SK-N-SH (cell line): Measurements from ENCODE around the gene ITGB8. TPM values are rescaled to one million over a fixed set of nuclear protein-coding genes. Genes with fewer than 3 reads are reported as not detected.

Experiments
- CTCF ChIA-PET: fragments of 300-600, 350-600 bp; formaldehyde crosslinking; extraction: SDS; loops from one replicate; lab custom pipeline; 2021; lab: Yijun Ruan, JAX
- POLR2A ChIA-PET: fragments of 350-600 bp; sonication (Branson Sonifier 250); formaldehyde crosslinking; extraction: SDS; loops from one replicate; lab custom pipeline; 2020; ENCODE audit warnings: antibody characterized with exemption, inconsistent platforms; lab: Yijun Ruan, JAX
- DNase-seq: peaks from one replicate; pipeline ENCODE4 v3.0.0; 2012
- H2AFZ ChIP-seq: fragments of 200-600 bp; sonication (generic); 2 replicates; pipeline ENCODE4 v1.8.1; 2016; ENCODE audit warnings: antibody characterized with exemption, mild to moderate bottlenecking, low read depth
- H3F3A ChIP-seq: fragments of 200-600 bp; sonication (generic); replicated peaks from 2 replicates; pipeline ENCODE3; 2016; ENCODE audit warnings: antibody characterized with exemption, mild to moderate bottlenecking; ENCODE audit not compliant: insufficient read depth
- H3K27ac ChIP-seq, 2 experiments: fragments of 200-500 bp in 1 of 2; fragments of 200-600 bp in 1 of 2; sonication (Bioruptor generic) in 1 of 2; sonication (generic), shearing (Covaris generic) in 1 of 2; 2 replicates each; pipeline versions ENCODE4 v1.5.1 to v1.6.1; 2014 to 2016; ENCODE audit warnings: low read depth in 2 of 2, inconsistent platforms in 1 of 2, low read length in 1 of 2, mild to moderate bottlenecking in 1 of 2, mixed read lengths in 1 of 2
- H3K27me3 ChIP-seq: fragments of 200-600 bp; sonication (generic), shearing (Covaris generic); 2 replicates; pipeline ENCODE4 v1.6.1; 2016; ENCODE audit warnings: mixed run types; ENCODE audit not compliant: insufficient read depth
- H3K36me3 ChIP-seq, 2 experiments: fragments of 200-500 bp in 1 of 2; fragments of 200-600 bp in 1 of 2; sonication (Bioruptor generic) in 1 of 2; sonication (generic) in 1 of 2; replicated peaks in 1 of 2; 2 replicates each; pipeline versions ENCODE3 to v1.5.1; 2014 to 2016; ENCODE audit warnings: low read length in 1 of 2, mild to moderate bottlenecking in 1 of 2; ENCODE audit not compliant: insufficient read depth in 2 of 2, control insufficient read depth in 1 of 2
- H3K4me1 ChIP-seq, 2 experiments: fragments of 200-500 bp in 1 of 2; fragments of 200-600 bp in 1 of 2; sonication (Bioruptor generic) in 1 of 2; sonication (generic), shearing (Covaris generic) in 1 of 2; 2 replicates each; pipeline versions ENCODE4 v1.5.1 to v1.6.1; 2014 to 2016; ENCODE audit warnings: low read depth in 1 of 2, low read length in 1 of 2, mixed run types in 1 of 2; ENCODE audit not compliant: insufficient read depth in 2 of 2, control insufficient read depth in 1 of 2
- H3K4me2 ChIP-seq: fragments of 200-600 bp; sonication (generic), shearing (Covaris generic); 2 replicates; pipeline ENCODE4 v1.6.1; 2017; ENCODE audit warnings: mixed run types
- H3K4me3 ChIP-seq, 2 experiments: fragments of 200-500 bp in 1 of 2; fragments of 200-600 bp in 1 of 2; sonication (Bioruptor generic) in 1 of 2; sonication (generic), shearing (Covaris generic) in 1 of 2; 2 replicates each; pipeline versions ENCODE4 v1.5.1 to v1.8.1; 2014 to 2016; ENCODE audit warnings: low read depth in 2 of 2, inconsistent platforms in 1 of 2, low read length in 1 of 2, mild to moderate bottlenecking in 1 of 2, mixed read lengths in 1 of 2, moderate library complexity in 1 of 2
- H3K79me2 ChIP-seq: fragments of 200-600 bp; sonication (generic); 2 replicates; pipeline ENCODE4 v1.8.1; 2017; ENCODE audit warnings: mild to moderate bottlenecking; ENCODE audit not compliant: insufficient read depth
- H3K9ac ChIP-seq: fragments of 200-600 bp; sonication (generic); 2 replicates; pipeline ENCODE4 v1.6.1; 2017; ENCODE audit warnings: mixed run types
- H3K9me2 ChIP-seq: fragments of 200-600 bp; sonication (generic); 2 replicates; pipeline ENCODE4 v1.6.1; 2017; ENCODE audit warnings: mixed run types
- H3K9me3 ChIP-seq: fragments of 200-600 bp; sonication (generic); 2 replicates; pipeline ENCODE4 v1.6.1; 2017; ENCODE audit warnings: mixed run types, mild to moderate bottlenecking, moderate library complexity
- H4K20me1 ChIP-seq: fragments of 200-600 bp; sonication (generic); 2 replicates; pipeline ENCODE4 v1.6.1; 2017; ENCODE audit warnings: mild to moderate bottlenecking, mixed run types; ENCODE audit not compliant: insufficient read depth
- CHD2 ChIP-seq: fragments of 150-350 bp; IDR thresholded peaks from 2 replicates; pipeline ENCODE4 v1.6.1; 2018; ENCODE audit warnings: low read length; ENCODE audit not compliant: partially characterized antibody
- CTCF ChIP-seq: fragments of 200-600 bp; sonication (generic); IDR thresholded peaks from 2 replicates; pipeline ENCODE4 v1.6.1; 2017; ENCODE audit warnings: antibody characterized with exemption, mild to moderate bottlenecking, moderate library complexity
- ELF1 ChIP-seq: IDR thresholded peaks from 2 replicates; pipeline ENCODE4 v1.4.0; 2012
- FOSL2 ChIP-seq: IDR thresholded peaks from 2 replicates; pipeline ENCODE4 v1.4.0; 2012; ENCODE audit warnings: low read depth, mild to moderate bottlenecking, moderate library complexity, borderline replicate concordance
- FOXJ3 ChIP-seq: sonication (generic); formaldehyde crosslinking; IDR thresholded peaks from 2 replicates; pipeline ENCODE4 v1.5.1; 2020; ENCODE audit warnings: mild to moderate bottlenecking, missing genetic modification reagents
- FOXM1 ChIP-seq: IDR thresholded peaks from 2 replicates; pipeline ENCODE4 v1.4.0; 2012; ENCODE audit warnings: low read depth, mild to moderate bottlenecking
- GABPA ChIP-seq: IDR thresholded peaks from 2 replicates; pipeline ENCODE4 v1.4.0; 2012; ENCODE audit warnings: low read depth, mild to moderate bottlenecking
- MEF2A ChIP-seq: IDR thresholded peaks from 2 replicates; pipeline ENCODE4 v1.4.0; 2012; ENCODE audit warnings: low read depth, borderline replicate concordance
- RAD21 ChIP-seq: IDR thresholded peaks from 2 replicates; pipeline ENCODE4 v1.6.1; 2012; ENCODE audit warnings: mild to moderate bottlenecking, low read length
- REST ChIP-seq: IDR thresholded peaks from 2 replicates; pipeline ENCODE4 v1.6.1; 2012; ENCODE audit warnings: mild to moderate bottlenecking, low read depth, low read length, moderate library complexity
- RFX5 ChIP-seq: IDR thresholded peaks from 2 replicates; pipeline ENCODE4 v1.6.1; 2012; ENCODE audit warnings: mild to moderate bottlenecking, improper control_type of control experiment, low read length
- SIN3A ChIP-seq: IDR thresholded peaks from 2 replicates; pipeline ENCODE4 v1.6.1; 2012; ENCODE audit warnings: low read depth, mild to moderate bottlenecking, low read length, moderate library complexity, borderline replicate concordance
- TCF12 ChIP-seq: IDR thresholded peaks from 2 replicates; pipeline ENCODE4 v1.4.0; 2012
- YY1 ChIP-seq: IDR thresholded peaks from 2 replicates; pipeline ENCODE4 v1.4.0; 2012; ENCODE audit warnings: low read depth, mild to moderate bottlenecking
- WGBS: methylation state at CpG from one replicate; pipeline ENCODE4 v1.1.6; 2017; ENCODE audit warnings: low lambda C conversion rate; 5-methylcytosine and 5-hydroxymethylcytosine counted together
- polyA plus RNA-seq, 3 experiments: library from polyadenylated mRNA; depleted of rRNA; stranded (reverse); fragments of >200 nt; gene quantifications; 2 replicates each; pipeline ENCODE4 v1.2.3, GENCODE V29; 2012

ITGB8 gene
- polyA plus RNA-seq, 1 of the 3 experiments (the other 2 are of a cell fraction) = 0.62 TPM

- TF ChIP-seq FOSL2 (no peak), YY1 (no peak), SIN3A (no peak)
Observed at GRCh38 chr7:20401861-20402746, 71.4 kb downstream of the ITGB8 start (continued).

DNA sequence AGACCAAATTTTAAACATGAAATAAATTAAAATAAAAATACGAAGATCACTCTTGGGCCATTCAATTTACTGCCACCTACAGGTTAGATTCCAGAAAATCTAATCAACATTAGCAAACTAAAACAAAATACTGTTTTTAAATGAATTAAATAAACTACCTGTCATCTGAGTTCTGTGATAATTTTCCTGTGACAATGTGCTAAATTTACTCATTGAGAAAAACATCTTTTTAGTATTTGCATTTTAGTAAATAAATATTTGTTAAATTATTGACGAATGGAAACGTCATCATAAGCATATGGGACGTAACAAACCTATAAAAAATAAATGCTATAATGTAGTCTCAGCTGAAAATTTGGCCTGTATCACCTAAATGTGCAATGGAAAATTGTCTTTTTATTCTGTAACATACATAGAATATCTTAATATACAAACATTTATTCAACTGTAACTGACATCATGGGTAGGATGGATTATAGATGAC, 72.1 kb downstream of the ITGB8 start:
- H3K4me1 ChIP-seq = peaks cover 0 to 7% of the 10 kb centered on the region in 2 experiments; a peak in 2 of 4 replicates
- H3F3A ChIP-seq = no peaks in the 10 kb centered on the region
- H3K4me3 ChIP-seq = no peak overlapping the region
- no peak for DNase-seq
- TF ChIP-seq CTCF (peak; percentile 79), MEF2A (no peak), RAD21 (peak; percentile 35), FOXJ3 (CRISPR knock-in tag) (no peak), FOXM1 (no peak), ELF1 (no peak), GABPA (no peak), RFX5 (no peak), TCF12 (no peak), REST (no peak), CHD2 (no peak), SIN3A (no peak)
- 91% methylated on average over 4 of the region's 4 CpGs for WGBS
- no peak overlapping the region for H2AFZ ChIP-seq
- no peaks in the 10 kb centered on the region for H3K9me3 ChIP-seq
- no peaks in the 10 kb centered on the region for H3K79me2 ChIP-seq
- no peaks in the 10 kb centered on the region for H4K20me1 ChIP-seq
- H3K27me3 ChIP-seq = no peaks in the 10 kb centered on the region
- ChIA-PET POLR2A (interaction anchor here (0.6 kb wide), 1 partner anchor 183 kb away, joined by 4 read pairs; no protein-coding TSS in a partner anchor), CTCF (interaction anchor here (0.7 to 3.0 kb wide), 12 partner anchors 9 to 252 kb away, joined by 3 to 14 read pairs (median 4); no protein-coding TSS in a partner anchor)
- H3K9me2 ChIP-seq = no peaks in the 10 kb centered on the region
- no peak overlapping the region for H3K27ac ChIP-seq
- H3K9ac ChIP-seq = no peak overlapping the region
- H3K4me2 ChIP-seq = no peak overlapping the region
- no peaks in the 10 kb centered on the region for H3K36me3 ChIP-seq
